Measurements from ENCODE around the gene ZFP92.

- TF ChIP-seq, protein P1, sequence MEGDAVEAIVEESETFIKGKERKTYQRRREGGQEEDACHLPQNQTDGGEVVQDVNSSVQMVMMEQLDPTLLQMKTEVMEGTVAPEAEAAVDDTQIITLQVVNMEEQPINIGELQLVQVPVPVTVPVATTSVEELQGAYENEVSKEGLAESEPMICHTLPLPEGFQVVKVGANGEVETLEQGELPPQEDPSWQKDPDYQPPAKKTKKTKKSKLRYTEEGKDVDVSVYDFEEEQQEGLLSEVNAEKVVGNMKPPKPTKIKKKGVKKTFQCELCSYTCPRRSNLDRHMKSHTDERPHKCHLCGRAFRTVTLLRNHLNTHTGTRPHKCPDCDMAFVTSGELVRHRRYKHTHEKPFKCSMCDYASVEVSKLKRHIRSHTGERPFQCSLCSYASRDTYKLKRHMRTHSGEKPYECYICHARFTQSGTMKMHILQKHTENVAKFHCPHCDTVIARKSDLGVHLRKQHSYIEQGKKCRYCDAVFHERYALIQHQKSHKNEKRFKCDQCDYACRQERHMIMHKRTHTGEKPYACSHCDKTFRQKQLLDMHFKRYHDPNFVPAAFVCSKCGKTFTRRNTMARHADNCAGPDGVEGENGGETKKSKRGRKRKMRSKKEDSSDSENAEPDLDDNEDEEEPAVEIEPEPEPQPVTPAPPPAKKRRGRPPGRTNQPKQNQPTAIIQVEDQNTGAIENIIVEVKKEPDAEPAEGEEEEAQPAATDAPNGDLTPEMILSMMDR (IDR thresholded peaks at IDR 0.05; ENCODE audit: borderline replicate concordance, extremely low read depth, low read length, poor library complexity, severe bottlenecking) = no peak
- no peak for TF ChIP-seq EZH2 (IDR thresholded peaks at IDR 0.05; ENCODE audit: borderline replicate concordance, low read depth, low read length, severe bottlenecking)
Observed at GRCh38 chrX:153423652-153424051, 12.4 kb downstream of the ZFP92 start.
